Smooth muscle cell (in vitro differentiated cells): Measurements from ENCODE around the gene GNAZ. TPM values are rescaled to one million over a fixed set of nuclear protein-coding genes. Genes with fewer than 3 reads are reported as not detected.

ENCODE experiments used
- DNase-seq: peaks from one replicate; lab custom pipeline; 2025; ENCODE audit not compliant: unreplicated experiment; lab: John Stamatoyannopoulos, UW
- H2AFZ ChIP-seq: fragments of 200-600 bp; sonication (generic); 2 replicates; pipeline ENCODE4 v1.6.0; 2016; ENCODE audit warnings: antibody characterized with exemption, low read depth, mild to moderate bottlenecking
- H3F3A ChIP-seq: fragments of 200-600 bp; sonication (generic); 2 replicates; pipeline ENCODE4 v1.6.0; 2017; ENCODE audit warnings: antibody characterized with exemption, low read depth
- H3K27ac ChIP-seq: fragments of 200-600 bp; sonication (generic); 2 replicates; pipeline ENCODE4 v1.5.1; 2016; ENCODE audit warnings: low read depth, mild to moderate bottlenecking
- H3K27me3 ChIP-seq: fragments of 200-600 bp; sonication (generic); 2 replicates; pipeline ENCODE4 v1.6.1; 2016; ENCODE audit warnings: low read depth, mild to moderate bottlenecking
- H3K36me3 ChIP-seq: fragments of 200-600 bp; sonication (generic); 2 replicates; pipeline ENCODE4 v1.5.1; 2016; ENCODE audit warnings: low read depth
- H3K4me1 ChIP-seq: fragments of 200-600 bp; sonication (generic); 2 replicates; pipeline ENCODE4 v1.5.1; 2016; ENCODE audit warnings: low read depth
- H3K4me2 ChIP-seq: fragments of 200-600 bp; sonication (generic); 2 replicates; pipeline ENCODE4 v1.6.0; 2016; ENCODE audit warnings: mild to moderate bottlenecking
- H3K4me3 ChIP-seq: fragments of 200-600 bp; sonication (generic); 2 replicates; pipeline ENCODE4 v1.5.1; 2016; ENCODE audit warnings: mild to moderate bottlenecking
- H3K79me2 ChIP-seq: fragments of 200-600 bp; sonication (generic); 2 replicates; pipeline ENCODE4 v1.6.0; 2016; ENCODE audit warnings: low read depth, mild to moderate bottlenecking
- H3K9ac ChIP-seq: fragments of 200-600 bp; sonication (generic); 2 replicates; pipeline ENCODE4 v1.6.0; 2016; ENCODE audit warnings: low read depth
- H3K9me3 ChIP-seq: fragments of 200-600 bp; sonication (generic); replicated peaks from 2 replicates; pipeline ENCODE4 v1.5.1; 2016; ENCODE audit warnings: low read depth
- H4K20me1 ChIP-seq: fragments of 200-600 bp; sonication (generic); 2 replicates; pipeline ENCODE4 v1.6.0; 2016; ENCODE audit warnings: low read depth
- CTCF ChIP-seq: fragments of 200-600 bp; sonication (generic); IDR thresholded peaks from 2 replicates; pipeline ENCODE4 v1.5.1; 2017; ENCODE audit warnings: borderline replicate concordance, mild to moderate bottlenecking, antibody characterized with exemption; ENCODE audit not compliant: insufficient read depth, poor library complexity, severe bottlenecking
- WGBS: methylation state at CpG from one replicate; pipeline ENCODE4 v1.1.7; 2016; ENCODE audit warnings: low lambda C conversion rate; 5-methylcytosine and 5-hydroxymethylcytosine counted together
- polyA plus RNA-seq: library from polyadenylated mRNA; unstranded; fragments of >200 nt; fragmentation: Nextera tagmentation; extraction: Ambion mirVana; gene quantifications from 2 replicates; pipeline ENCODE4 v1.2.1, GENCODE V29; 2016
- total RNA-seq: library from RNA; depleted of rRNA; stranded (reverse); fragments of >200 nt; gene quantifications from 2 replicates; pipeline ENCODE4 v1.2.3, GENCODE V29; 2014

Gene GNAZ
- total and polyA plus RNA-seq, 2 experiments from 2014 or later = 0.50 to 1.2 TPM

GRCh38 chr22:23080613-23081290 lies 10.4 kb downstream of the GNAZ start:
- Histone ChIP-seq H3F3A (no peaks in the 10 kb centered on the region), H4K20me1 (no peaks in the 10 kb centered on the region), H2AFZ (no peak overlapping the region), H3K9me3 (no peaks in the 10 kb centered on the region), H3K27me3 (no peaks in the 10 kb centered on the region), H3K9ac (no peak overlapping the region), H3K4me2 (no peak overlapping the region), H3K79me2 (no peaks in the 10 kb centered on the region), H3K36me3 (no peaks in the 10 kb centered on the region), H3K4me3 (no peak overlapping the region), H3K27ac (no peak overlapping the region), H3K4me1 (peaks cover 3% of the 10 kb centered on the region)
- 88% methylated on average over 11 of the region's 11 CpGs for WGBS
- no peak for DNase-seq
- no peak for TF ChIP-seq CTCF

DNA sequence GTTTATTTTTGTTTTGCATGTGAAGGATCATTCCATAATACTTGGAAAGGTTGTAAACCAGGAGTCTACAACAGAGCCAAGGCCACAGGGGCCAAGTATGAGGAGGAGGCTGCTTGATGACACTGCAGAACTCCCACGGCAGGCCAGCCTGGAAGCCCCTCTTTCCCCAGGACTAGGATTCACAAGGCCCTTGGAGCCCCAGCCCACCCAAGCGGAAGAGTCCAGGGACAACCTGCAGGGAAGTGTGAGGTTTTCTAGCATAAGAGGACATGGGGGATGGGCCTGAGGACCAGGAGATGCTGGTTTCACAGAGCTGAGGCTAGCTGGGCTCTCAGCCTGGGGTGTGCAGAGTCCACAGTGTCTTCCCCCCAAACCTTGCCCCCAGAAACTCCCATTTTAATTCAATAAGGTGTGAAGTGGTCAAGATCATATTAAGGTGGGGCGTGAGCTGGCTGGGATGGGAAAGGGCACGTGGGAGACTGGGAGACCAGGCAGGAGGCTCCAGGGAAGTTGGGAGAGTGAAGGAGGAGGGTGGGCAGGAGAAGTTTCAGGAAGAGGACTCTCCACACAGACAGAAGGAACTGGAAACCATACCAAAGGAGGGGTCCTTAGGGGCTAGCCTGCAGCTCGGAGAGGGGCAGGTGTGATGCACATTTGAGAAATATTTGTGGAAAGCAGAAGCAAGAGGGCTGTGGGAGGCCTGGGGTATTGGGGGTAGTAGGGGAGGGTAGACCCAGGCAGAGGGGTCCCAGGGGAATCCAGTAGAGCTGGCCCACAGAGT lies 12.4 kb downstream of the GNAZ start:
- no peaks in the 10 kb centered on the region for H3K27me3 ChIP-seq
- no peak overlapping the region for H3K4me2 ChIP-seq
- no peaks in the 10 kb centered on the region for H3K36me3 ChIP-seq
- no peaks in the 10 kb centered on the region for H3K79me2 ChIP-seq
- no peak overlapping the region for H3K27ac ChIP-seq
- DNase-seq = no peak
- 90% methylated on average over 5 of the region's 5 CpGs for WGBS
- no peak overlapping the region for H3K9ac ChIP-seq
- H2AFZ ChIP-seq = no peak overlapping the region
- H4K20me1 ChIP-seq = no peaks in the 10 kb centered on the region
- H3K9me3 ChIP-seq = no peaks in the 10 kb centered on the region
- no peak for TF ChIP-seq CTCF
- no peak overlapping the region for H3K4me3 ChIP-seq
- H3K4me1 ChIP-seq = peaks cover 4% of the 10 kb centered on the region
- no peaks in the 10 kb centered on the region for H3F3A ChIP-seq

DNA sequence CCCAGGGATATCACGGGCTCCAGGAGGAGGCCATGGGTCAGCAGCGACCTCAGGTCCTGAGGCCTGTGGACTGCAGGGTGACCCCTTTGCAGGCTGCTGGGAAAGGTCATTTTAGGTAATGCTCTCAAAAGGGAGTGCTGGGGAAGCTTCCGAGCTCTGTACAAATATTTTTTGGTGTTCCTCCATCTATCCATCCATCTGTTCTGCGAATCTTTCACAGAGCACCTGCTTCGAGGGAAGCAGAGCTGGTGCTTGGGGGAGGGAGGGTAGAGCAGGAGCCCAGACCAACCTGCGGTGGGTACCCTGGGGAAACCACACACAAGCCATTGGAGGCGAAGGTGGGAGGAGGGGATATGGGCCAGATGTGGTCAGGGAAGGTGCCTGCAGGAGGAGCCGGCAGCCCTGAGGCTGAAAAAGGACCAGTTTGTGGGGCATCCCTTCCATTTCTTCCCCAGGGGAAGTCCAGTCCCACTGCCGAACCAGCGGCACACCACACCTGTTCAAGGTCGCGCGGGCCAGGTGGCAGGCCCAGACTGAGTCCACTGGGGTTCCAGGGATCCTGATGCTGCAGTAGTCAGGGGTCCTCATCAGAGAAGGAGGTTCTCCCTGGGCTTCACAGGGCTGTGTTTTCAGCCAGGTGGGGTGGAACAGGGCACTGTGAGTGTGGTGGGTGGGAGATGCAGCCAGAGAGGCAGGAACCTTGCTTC lies 13.1 kb downstream of the GNAZ start:
- Histone ChIP-seq H3K9ac (no peak overlapping the region), H3K4me1 (peaks cover 4% of the 10 kb centered on the region), H3K9me3 (no peaks in the 10 kb centered on the region), H3K36me3 (no peaks in the 10 kb centered on the region), H3K79me2 (no peaks in the 10 kb centered on the region), H3K4me3 (no peak overlapping the region), H4K20me1 (no peaks in the 10 kb centered on the region), H2AFZ (no peak overlapping the region), H3K27ac (no peak overlapping the region), H3F3A (no peaks in the 10 kb centered on the region), H3K27me3 (no peaks in the 10 kb centered on the region), H3K4me2 (no peak overlapping the region)
- 91% methylated on average over 13 of the region's 13 CpGs for WGBS
- DNase-seq = no peak
- TF ChIP-seq CTCF = no peak
